HG02884 (cell line): Measurements from ENCODE around the gene ZNF507.
"Not testable (repeated sequence)": the region's sequence is repeated elsewhere in the genome, so short reads cannot be mapped to it uniquely, and the experiment has no call there.

Experiments used
- ATAC-seq: cut with Tn5 transposase; IDR thresholded peaks from one replicate; pipeline ENCODE4 v1.9.1; 2021; ENCODE audit warnings: mild to moderate bottlenecking, moderate library complexity; ENCODE audit not compliant: unreplicated experiment

ZNF507 gene

DNA sequence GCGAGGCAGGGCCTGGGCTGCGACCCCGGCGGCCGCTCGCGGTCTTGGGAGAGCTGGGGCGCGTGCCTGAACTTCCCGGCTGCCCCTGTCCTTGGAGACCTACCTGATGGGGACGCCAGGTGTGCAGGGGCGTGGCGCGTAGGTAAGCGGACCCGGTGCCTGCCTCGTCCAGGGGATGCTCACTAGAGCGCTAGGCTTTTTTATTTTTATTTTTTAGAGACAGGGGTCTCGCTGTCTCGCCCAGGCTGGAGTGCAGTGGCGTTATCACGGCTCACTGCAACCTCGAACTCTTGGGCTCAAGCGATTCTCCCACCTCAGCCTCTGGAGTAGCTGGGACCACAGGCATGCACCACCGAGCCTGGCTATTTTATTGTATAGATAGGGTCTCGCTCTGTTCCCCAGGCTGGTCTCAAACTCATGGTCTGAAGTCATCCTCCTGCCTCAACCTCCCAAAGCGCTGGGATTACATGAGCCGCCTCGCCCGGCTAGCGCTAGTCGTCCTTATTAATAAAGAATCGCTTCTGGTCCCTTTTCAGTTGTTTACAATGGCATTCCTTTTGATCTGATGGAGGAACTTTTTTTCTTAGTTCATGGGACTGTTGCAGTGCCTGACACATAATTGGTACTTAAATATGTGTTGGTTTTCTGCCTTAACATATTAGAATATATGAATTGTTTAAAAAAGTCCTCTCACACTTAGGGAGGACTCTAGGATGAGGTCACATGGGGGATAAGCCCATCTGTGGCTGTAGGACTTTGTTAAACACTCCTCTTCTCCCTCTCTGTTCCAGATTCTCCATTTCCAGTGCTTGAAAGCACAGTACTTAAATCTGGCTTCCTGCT lies 61.0 kb downstream of the ZNF507 start:
- ATAC-seq: no peak

DNA sequence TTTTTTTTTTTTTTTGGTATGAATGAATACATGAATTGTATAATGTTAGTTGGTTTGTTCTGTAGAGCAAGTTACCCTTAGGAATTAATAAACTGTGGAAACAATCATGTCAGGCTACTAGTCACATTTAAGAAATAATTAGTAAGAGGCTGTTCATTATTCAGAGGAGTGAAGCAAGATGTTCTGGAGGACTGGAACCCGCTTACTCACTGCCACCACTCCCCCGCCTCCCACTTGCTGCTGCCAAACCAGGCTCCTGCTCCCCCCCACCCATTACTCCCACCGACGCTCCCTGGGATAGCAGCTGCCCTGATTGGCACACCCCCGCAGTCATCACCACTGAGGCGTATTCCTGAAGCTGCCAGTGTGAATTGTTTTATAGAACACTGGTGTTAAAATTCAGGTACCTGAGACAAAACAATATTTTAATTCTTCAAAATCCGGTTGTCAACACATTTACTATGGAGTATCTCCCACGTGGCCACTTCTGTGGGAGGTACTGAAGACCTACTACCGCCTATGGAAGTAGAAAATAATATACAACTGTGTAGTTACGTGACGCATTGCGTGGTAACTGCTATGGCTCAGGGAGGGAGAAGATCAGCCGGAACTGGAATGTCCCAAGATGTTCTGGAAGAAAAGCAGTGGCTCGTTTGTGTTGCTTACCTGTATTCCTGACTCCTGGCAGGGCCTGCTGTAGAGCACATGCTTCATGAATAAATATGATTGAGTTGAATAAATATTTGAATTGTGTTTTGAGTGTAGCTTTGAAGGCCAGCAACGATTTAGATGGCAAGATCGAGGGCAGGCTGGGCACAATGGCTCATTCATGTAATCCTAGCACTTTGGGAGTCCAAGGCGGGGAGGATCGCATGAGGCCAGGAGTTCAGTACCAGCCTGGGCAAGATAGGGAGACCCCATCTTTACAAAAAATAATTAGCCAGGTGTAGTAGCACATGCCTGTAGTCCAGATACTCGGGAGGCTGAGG lies 61.9 kb downstream of the ZNF507 start:
- no peak for ATAC-seq

DNA sequence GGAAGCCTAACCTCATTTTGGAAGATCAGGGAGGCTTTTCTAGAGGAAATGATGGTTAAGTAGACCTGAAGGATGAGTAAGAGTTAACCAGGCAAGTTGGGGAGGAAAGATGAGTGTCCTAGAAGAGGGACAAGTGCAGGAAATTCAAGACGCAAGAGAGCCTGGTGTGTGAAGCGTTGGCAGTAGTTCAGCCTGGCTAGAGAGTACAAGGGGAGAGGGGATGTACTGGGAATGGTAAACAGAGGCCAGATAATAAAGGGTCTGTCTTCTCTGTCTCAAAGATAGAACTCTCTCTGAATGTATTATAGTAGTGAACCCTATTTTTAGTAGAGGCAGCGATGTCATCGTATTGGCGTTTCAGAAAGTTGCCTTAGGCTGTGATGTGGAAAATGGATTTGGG lies 69.8 kb downstream of the ZNF507 start:
- no peak for ATAC-seq

DNA sequence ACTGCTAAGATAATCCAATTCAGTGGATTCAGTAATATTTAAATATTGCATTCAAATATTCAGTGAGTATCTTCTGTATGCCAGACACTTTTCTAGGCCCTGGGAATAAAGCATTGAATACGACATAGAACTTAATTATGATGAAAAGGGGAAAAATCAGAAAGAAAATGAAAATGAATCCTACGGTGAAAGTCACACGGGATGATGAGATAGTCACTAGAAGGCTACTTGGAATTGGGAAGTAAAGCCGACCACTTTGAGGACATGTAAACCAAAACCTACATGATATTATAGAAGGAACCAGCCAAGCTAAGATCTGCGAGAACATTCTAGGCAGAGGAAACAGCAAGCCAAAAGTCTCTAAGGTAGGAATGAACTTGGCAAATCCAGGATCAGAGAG lies 70.3 kb downstream of the ZNF507 start:
- ATAC-seq: no peak

DNA sequence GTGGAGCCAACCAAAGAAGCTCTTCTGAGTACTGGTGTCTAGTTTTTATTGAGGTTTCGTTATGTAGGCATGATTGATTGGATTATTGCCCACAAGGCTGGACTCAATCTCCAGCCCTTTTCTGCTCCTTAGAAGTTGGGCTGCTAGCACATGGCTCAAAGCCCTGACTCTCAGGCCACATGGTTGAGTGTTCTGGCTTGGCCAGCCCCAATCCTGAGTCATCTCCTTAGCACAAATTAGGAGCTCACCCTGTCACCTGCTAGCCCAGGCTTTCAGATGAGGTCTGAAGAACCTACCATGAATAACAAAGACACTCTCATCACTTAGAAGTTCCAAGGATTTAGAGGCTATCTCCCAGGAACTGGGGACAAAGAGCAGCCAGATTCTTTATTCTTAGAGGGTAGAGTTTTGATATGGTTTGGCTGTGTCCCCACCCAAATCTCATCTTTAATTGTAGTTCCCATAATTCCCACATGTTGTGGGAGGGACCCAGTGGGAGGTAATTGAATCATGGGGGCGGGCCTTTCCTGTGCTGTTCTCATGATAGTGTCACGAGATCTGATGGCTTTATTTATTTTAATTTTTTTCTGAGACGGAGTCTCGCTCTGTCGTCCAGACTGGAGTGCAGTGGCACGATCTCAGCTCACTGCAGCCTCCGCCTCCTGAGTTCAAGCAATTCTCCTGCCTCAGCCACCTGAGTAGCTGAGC lies 71.5 kb downstream of the ZNF507 start:
- ATAC-seq: no peak

DNA sequence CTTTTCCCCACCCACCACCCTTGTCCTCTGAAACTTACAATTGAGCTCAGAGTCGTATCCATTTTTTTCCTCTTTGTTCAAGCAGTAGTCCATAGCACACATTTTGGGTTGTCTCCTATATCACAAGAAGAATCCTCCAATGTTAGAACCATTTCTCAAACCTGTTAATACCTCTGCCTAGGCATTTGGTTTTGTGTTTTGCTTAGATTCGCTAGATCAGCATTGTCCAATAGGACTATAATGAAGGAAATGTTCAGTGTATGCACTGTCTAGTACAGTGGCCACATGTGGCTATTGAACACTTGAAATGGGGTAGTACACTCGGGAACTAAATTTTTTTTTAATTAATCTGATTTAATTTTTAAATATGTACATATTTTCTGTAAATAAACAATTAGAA lies 72.7 kb downstream of the ZNF507 start:
- ATAC-seq: no peak

DNA sequence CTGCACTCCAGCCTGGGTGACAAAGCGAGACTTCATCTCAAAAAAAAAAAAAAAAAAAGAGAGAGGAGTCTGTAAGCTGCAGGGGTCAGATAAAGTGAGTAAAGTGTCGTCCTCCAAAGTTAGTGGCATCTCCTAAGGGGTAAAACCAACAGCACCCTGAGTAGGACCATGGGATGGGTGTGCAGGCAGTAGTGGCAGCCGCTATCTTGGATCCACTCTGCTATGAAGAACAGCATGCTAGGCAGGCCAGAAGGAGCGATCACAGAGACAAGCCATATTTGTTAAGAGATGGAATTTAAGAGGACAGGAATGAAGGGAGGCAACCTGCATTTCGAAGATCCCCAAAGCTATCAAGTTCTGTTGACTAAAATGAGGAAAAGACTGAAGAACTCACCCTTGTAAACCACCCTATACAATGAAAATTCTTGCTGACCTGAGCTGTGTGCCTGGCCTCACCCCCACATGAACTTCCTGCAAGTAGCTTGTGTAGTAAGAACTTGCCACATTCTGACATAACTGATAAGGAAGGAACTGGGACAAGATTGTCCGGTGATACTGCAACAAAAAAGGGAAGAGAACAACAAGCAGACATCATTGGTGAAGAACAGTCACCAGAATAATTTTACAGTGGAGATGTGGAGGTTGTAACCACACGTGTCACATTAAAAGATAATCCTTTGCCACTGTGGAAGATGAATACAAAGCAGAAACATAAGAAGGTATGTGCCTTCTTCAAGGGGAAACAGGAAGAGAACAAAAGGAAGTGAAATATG lies 76.4 kb downstream of the ZNF507 start:
- no peak for ATAC-seq

GRCh38 chr19:32422435-32422834 lies 77.0 kb downstream of the ZNF507 start:
- no peak for ATAC-seq

DNA sequence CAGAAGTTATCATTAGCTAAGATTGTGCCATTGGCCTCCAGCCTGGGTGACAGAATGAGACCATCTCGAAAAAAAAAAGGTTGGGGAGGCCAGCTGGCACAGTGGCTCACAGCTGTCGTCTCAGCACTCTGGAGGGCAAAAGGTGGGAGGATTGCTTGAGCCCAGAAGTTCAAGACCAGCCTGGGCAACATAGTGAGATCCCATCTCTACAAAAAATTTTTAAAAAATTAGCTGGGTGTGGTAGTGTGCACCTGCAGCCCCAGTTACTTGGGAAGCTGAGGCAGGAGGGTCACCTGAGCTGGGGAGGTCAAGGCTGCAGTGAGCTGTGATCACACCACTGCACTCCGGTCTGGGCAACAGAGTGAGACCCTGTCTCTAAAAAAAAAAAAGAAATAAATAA lies 78.5 kb downstream of the ZNF507 start:
- ATAC-seq: not testable (repeated sequence)

DNA sequence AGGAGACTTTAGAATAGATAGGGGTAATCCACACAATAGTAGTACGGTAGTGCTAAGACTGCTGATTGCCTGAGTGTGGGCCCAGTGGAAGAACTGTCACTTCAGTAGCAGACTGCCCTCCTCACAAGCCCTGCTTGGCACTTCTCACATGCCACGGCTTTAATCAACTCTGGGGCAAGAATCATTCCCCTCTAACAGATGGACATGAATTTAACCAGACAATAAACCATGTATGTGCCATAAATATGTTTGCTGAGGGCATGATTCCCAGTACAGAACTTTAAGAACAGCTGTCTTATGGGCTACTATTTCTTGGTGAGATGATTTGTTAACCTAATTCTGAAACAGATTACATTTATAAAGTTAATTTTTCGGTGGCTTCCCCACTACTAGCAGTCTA lies 82.1 kb downstream of the ZNF507 start:
- no peak for ATAC-seq

- ATAC-seq: no peak
Measured at GRCh38 chr19:32436692-32437091, 91.3 kb downstream of the ZNF507 start.

DNA sequence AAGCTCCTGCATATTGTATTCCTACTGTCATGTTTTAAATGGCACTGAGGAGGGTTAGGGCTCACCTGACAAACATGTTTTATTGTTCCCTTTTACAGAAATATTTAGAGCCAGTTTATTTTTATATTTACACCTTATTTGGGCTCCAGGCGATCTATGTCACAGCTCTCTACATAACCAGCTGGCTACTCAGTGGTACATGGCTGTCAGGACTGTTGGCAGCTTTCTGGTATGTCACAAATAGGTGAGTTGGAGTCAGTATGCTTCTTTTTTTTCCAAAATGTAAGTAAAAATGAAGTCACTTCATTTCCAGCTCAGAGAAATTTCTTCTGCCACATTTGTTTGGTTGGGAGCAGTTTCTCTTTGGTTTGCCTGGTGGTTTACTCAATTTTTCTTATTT lies 91.7 kb downstream of the ZNF507 start:
- no peak for ATAC-seq
